ENCODE results near the gene CDYL2. TPM values are rescaled to one million over a fixed set of nuclear protein-coding genes. Genes with fewer than 3 reads are reported as not detected.

The CDYL2 gene
- total RNA-seq, 1 experiment from 2014 or later, result 8.2 TPM

- TF ChIP-seq ZSCAN18 (CRISPR knock-in tag; IDR thresholded peaks at IDR 0.05) (no peak), ZNF138 (CRISPR knock-in tag; conservative IDR thresholded peaks at IDR 0.05) (no peak), ZNF425 (CRISPR knock-in tag; conservative IDR thresholded peaks at IDR 0.05) (no peak), FOXP4 (CRISPR knock-in tag; IDR thresholded peaks at IDR 0.05) (no peak)
Observed at GRCh38 chr16:80742331-80742730, 62.1 kb downstream of the CDYL2 start (continued).

- CTCF ChIA-PET, result no interaction called here
- Mint-ChIP-seq H3K4me3 (no peak overlapping the region), H3K4me1 (no peaks in the 10 kb centered on the region), H3K36me3 (peaks cover 12% of the 10 kb centered on the region), H3K27me3 (ENCODE audit: low read depth) (no peaks in the 10 kb centered on the region), H3K27ac (no peak overlapping the region), H3K9me3 (peaks cover 37% of the 10 kb centered on the region)
- TF ChIP-seq TP53 (CRISPR knock-in tag; IDR thresholded peaks at IDR 0.05) (no peak), ESRRA (CRISPR knock-in tag; IDR thresholded peaks at IDR 0.05; ENCODE audit: borderline replicate concordance) (no peak), E2F5 (CRISPR knock-in tag; IDR thresholded peaks at IDR 0.05) (no peak), ARID4B (CRISPR knock-in tag; IDR thresholded peaks at IDR 0.05; ENCODE audit: borderline replicate concordance) (no peak), JAZF1 (CRISPR knock-in tag; IDR thresholded peaks at IDR 0.05) (no peak), ATF6 (CRISPR knock-in tag; IDR thresholded peaks at IDR 0.05) (no peak), SP1 (CRISPR knock-in tag; conservative IDR thresholded peaks at IDR 0.05) (no peak)
- POLR2A ChIA-PET, result no interaction called here
- ATAC-seq (no peak), DNase-seq (ENCODE audit: low spot score) (no peak)
Observed at GRCh38 chr16:80741724-80742123, 62.7 kb downstream of the CDYL2 start.
